ENCODE results near the gene ASPN. TPM values are rescaled to one million over a fixed set of nuclear protein-coding genes. Genes with fewer than 3 reads are reported as not detected.

The ASPN gene
- total RNA-seq, 1 donor from 2014 or later, result 43.5 TPM

DNA sequence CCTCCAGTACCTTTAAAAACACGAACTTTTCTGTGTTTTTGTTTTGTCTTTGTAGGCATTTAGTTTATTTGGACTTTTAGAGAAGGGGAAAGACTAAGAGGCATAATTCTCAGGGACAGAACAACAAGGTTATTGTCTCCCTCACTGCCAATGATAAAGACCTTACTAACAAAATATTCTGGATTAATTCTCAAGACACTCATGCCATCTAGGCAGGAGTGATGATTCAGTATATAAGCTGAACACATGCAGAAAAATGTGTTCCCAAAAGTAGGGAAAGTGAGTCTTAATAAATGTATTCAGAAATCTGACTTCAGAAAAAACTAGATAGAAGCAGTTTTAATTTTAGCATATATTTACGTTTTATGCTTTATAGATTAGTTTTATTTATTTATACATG is 17.4 kb upstream of the ASPN start:
- Histone ChIP-seq H3K4me1 (peaks cover 14 to 19% of the 10 kb centered on the region in 2 donors), H3K36me3 (no peaks in the 10 kb centered on the region), H3K9me3 (no peaks in the 10 kb centered on the region), H3K27me3 (no peaks in the 10 kb centered on the region), H3K27ac (peak overlapping the region; percentile 60 to 76), H3K4me3 (no peak overlapping the region)
- intact Hi-C loops (cut with DNase I), result loop anchor here (2.0 kb wide), 1 partner anchor 19 kb away; no protein-coding TSS in a partner anchor
- no peak for DNase-seq (ENCODE audit: low spot score in 2 of 2)
- TF ChIP-seq CTCF (IDR thresholded peaks at IDR 0.05), result no peak

DNA sequence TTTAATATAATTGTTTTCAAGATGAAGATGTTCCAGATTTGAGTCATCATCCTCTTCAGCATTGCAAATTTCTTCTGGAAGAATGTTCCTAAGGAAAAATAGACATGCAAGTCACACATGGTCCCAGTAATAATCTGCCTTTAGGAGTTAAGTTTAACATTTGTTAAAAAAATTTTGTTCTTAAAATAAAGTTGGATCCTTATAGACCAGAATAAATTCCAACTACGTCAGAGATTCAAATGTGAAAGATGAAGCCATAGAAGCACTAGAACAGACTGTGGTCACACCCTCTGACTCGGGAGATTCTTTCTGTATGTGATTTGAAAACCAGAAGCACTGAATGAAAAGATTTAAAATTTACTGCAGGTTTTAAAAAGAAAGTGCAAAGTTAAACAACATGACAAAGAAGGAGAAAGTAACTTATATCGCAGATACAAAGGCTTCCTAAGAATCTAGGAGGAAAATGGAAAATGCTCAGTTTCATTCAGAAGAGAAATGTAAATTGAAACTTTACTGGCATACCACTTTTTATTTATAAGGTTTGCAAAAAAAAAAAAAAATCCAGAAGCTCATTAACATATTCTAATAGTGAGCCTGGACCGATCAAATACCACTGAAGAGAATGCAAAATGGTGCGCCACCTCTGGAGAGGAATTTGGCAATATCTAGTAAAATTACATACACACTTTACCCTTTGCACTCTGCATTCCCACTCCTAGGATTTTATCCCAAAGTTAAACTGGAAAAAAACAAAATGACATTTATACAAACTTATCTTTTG is 14.3 kb upstream of the ASPN start:
- Histone ChIP-seq H3K9me3 (no peaks in the 10 kb centered on the region), H3K27ac (no peak overlapping the region), H3K27me3 (no peaks in the 10 kb centered on the region), H3K4me3 (no peak overlapping the region), H3K4me1 (peaks cover 0 to 8% of the 10 kb centered on the region in 2 donors), H3K36me3 (peaks cover 0 to 8% of the 10 kb centered on the region in 2 donors)
- no peak for TF ChIP-seq CTCF (IDR thresholded peaks at IDR 0.05)
- DNase-seq (ENCODE audit: low spot score in 2 of 2), result no peak
- intact Hi-C loops (cut with DNase I), result no loop called here

GRCh38 chr9:92494856-92495255 is 12.6 kb upstream of the ASPN start:
- H3K27ac ChIP-seq, result no peak overlapping the region
- intact Hi-C loops (cut with DNase I), result no loop called here
- no peak for TF ChIP-seq CTCF (IDR thresholded peaks at IDR 0.05)
- H3K9me3 ChIP-seq, result no peaks in the 10 kb centered on the region
- no peaks in the 10 kb centered on the region for H3K27me3 ChIP-seq
- no peak for DNase-seq (ENCODE audit: low spot score in 2 of 2)
- no peak overlapping the region for H3K4me3 ChIP-seq
- H3K36me3 ChIP-seq, result peaks cover 0 to 8% of the 10 kb centered on the region in 2 donors
- H3K4me1 ChIP-seq, result peaks cover 3 to 14% of the 10 kb centered on the region in 2 donors

- H3K36me3 ChIP-seq, result peaks cover 0 to 8% of the 10 kb centered on the region in 2 donors
- H3K4me3 ChIP-seq, result no peak overlapping the region
- peaks cover 9 to 24% of the 10 kb centered on the region in 2 donors for H3K4me1 ChIP-seq
- no peaks in the 10 kb centered on the region for H3K27me3 ChIP-seq
- H3K27ac ChIP-seq, result no peak overlapping the region
- no peaks in the 10 kb centered on the region for H3K9me3 ChIP-seq
- DNase-seq (ENCODE audit: low spot score in 2 of 2), result no peak
- no peak for TF ChIP-seq CTCF (IDR thresholded peaks at IDR 0.05)
- intact Hi-C loops (cut with DNase I), result no loop called here
Measured at GRCh38 chr9:92493749-92494387, 11.6 kb upstream of the ASPN start.

DNA sequence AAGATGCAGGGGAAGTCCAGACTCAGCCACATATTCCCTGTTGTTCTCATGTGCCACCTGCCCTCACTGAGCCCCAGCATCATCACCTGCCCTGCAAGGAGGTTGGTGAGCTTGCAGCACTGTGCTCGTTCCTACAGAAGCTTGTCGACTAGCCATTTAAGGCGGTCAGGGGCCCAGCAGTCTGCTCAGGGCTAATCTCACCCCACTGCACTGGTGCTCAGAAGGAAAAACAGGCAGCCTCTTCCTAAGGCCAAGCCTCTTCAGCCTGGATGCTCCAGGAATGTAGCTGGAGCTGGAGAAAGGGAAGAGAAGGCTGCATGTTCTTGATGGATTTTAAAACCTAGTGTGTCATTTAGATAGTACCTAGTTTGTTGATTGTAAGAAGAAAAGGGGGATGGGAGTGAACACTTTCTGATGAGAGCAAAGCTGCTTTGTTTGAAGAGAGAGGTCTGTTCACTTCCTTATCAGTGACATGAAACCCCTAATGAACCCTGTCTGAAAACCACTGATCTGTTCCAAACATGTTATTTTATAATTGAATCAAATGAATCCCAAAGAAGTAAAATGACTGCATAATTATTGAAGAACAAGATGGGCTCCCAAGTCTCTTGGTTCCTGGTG is 10.6 kb upstream of the ASPN start:
- no peaks in the 10 kb centered on the region for H3K9me3 ChIP-seq
- H3K27ac ChIP-seq, result no peak overlapping the region
- H3K4me1 ChIP-seq, result peaks cover 9 to 29% of the 10 kb centered on the region in 2 donors
- H3K36me3 ChIP-seq, result peaks cover 0 to 8% of the 10 kb centered on the region in 2 donors
- H3K27me3 ChIP-seq, result no peaks in the 10 kb centered on the region
- no peak for DNase-seq (ENCODE audit: low spot score in 2 of 2)
- no peak overlapping the region for H3K4me3 ChIP-seq
- intact Hi-C loops (cut with DNase I), result no loop called here
- TF ChIP-seq CTCF (IDR thresholded peaks at IDR 0.05), result no peak

Data from ascending aorta (tissue), 2 donors.